Gastroesophageal sphincter (tissue), 3 donors: ENCODE data around the gene CFAP61.

Experiments
- CTCF ChIP-seq, 4 experiments: fragments of 200-600 bp in 2 of 4; fragments of 450-650 bp in 2 of 4; sonication (generic) in 1 of 4; IDR thresholded peaks; one replicate each; pipeline ENCODE4 v1.5.1; 2017 to 2019; ENCODE audit warnings: antibody characterized with exemption in 4 of 4, mild to moderate bottlenecking in 2 of 4, moderate library complexity in 2 of 4
- EP300 ChIP-seq: sonication (generic); formaldehyde crosslinking; IDR thresholded peaks from one replicate; pipeline ENCODE4 v1.6.1; 2017; ENCODE audit warnings: antibody characterized with exemption, mild to moderate bottlenecking
- POLR2AphosphoS5 ChIP-seq: sonication (generic); formaldehyde crosslinking; IDR thresholded peaks from one replicate; pipeline ENCODE4 v1.6.1; 2017; ENCODE audit warnings: antibody characterized with exemption

GRCh38 chr20:20404633-20405032 lies 352.3 kb downstream of the CFAP61 start:
- TF ChIP-seq CTCF (IDR thresholded peaks at IDR 0.05) = no peak
- no peak for TF ChIP-seq EP300
- no peak for TF ChIP-seq POLR2AphosphoS5
